Suprapubic skin (tissue), 4 donors: Measurements from ENCODE around the gene REN. TPM values are rescaled to one million over a fixed set of nuclear protein-coding genes. Genes with fewer than 3 reads are reported as not detected.
A peak's percentile ranks its signal among the peaks of the same experiment; 100 is the strongest.

Experiments
- DNase-seq, 2 donors: peaks; one replicate each; pipeline ENCODE4 v3.0.0-alpha.2; 2019; ENCODE audit warnings: low spot score in 2 of 2
- H3K27ac ChIP-seq: fragments of 200-600 bp; sonication (generic); one replicate; pipeline ENCODE4 v1.5.1; 2019
- H3K27me3 ChIP-seq: fragments of 200-600 bp; sonication (generic); one replicate; pipeline ENCODE4 v1.5.1; 2019
- H3K36me3 ChIP-seq: fragments of 200-600 bp; sonication (generic); one replicate; pipeline ENCODE4 v1.5.1; 2019
- H3K4me1 ChIP-seq: fragments of 200-600 bp; sonication (generic); one replicate; pipeline ENCODE4 v1.5.1; 2019
- H3K4me3 ChIP-seq: fragments of 200-600 bp; sonication (generic); one replicate; pipeline ENCODE4 v1.5.1; 2019; ENCODE audit warnings: mild to moderate bottlenecking
- H3K9me3 ChIP-seq: fragments of 200-600 bp; sonication (generic); one replicate; pipeline ENCODE4 v1.5.1; 2019
- CTCF ChIP-seq, 2 donors: fragments of 200-600 bp in 1 of 2; fragments of 450-650 bp in 1 of 2; sonication (generic) in 1 of 2; IDR thresholded peaks; one replicate each; pipeline ENCODE4 v1.5.1; 2016 to 2019; ENCODE audit warnings: antibody characterized with exemption in 2 of 2, mild to moderate bottlenecking in 1 of 2, moderate library complexity in 1 of 2
- EP300 ChIP-seq: sonication (generic); formaldehyde crosslinking; IDR thresholded peaks from one replicate; pipeline ENCODE4 v1.6.1; 2017; ENCODE audit warnings: antibody characterized with exemption
- POLR2A ChIP-seq, 2 donors: fragments of 450-650 bp; IDR thresholded peaks; one replicate each; pipeline ENCODE4 v1.6.1; 2017; ENCODE audit warnings: antibody characterized with exemption in 2 of 2, mild to moderate bottlenecking in 2 of 2, moderate library complexity in 2 of 2
- POLR2AphosphoS5 ChIP-seq, 3 donors: sonication (generic); formaldehyde crosslinking; IDR thresholded peaks; one replicate each; pipeline ENCODE4 v1.6.1; 2017; ENCODE audit warnings: antibody characterized with exemption in 3 of 3
- WGBS: methylation state at CpG from one replicate; pipeline ENCODE4 v1.1.5; 2018; 5-methylcytosine and 5-hydroxymethylcytosine counted together
- total RNA-seq, 4 donors: library from RNA; depleted of rRNA; stranded (reverse); fragments of >200 nt; gene quantifications; one replicate each; pipeline ENCODE4 v1.1.0, GENCODE V29; 2016

The REN gene
- total RNA-seq, 4 donors from 2014 or later, result 0.44 TPM; not detected in 3

GRCh38 chr1:204161609-204162493 lies 4.3 kb downstream of the REN start:
- DNase-seq, result no peak
- Histone ChIP-seq H3K4me1 (peaks cover 8% of the 10 kb centered on the region), H3K36me3 (no peaks in the 10 kb centered on the region), H3K27me3 (no peaks in the 10 kb centered on the region), H3K27ac (no peak overlapping the region), H3K9me3 (no peaks in the 10 kb centered on the region), H3K4me3 (no peak overlapping the region)
- 48% methylated on average over 12 of the region's 14 CpGs for WGBS
- TF ChIP-seq POLR2AphosphoS5 (IDR thresholded peaks at IDR 0.05) (no peak), POLR2A (IDR thresholded peaks at IDR 0.05) (no peak), CTCF (IDR thresholded peaks at IDR 0.05) (no peak), EP300 (no peak)

GRCh38 chr1:204157962-204158361 lies 8.2 kb downstream of the REN start:
- Histone ChIP-seq H3K4me3 (no peak overlapping the region), H3K36me3 (no peaks in the 10 kb centered on the region), H3K27ac (no peak overlapping the region), H3K4me1 (peaks cover 22% of the 10 kb centered on the region), H3K9me3 (no peaks in the 10 kb centered on the region), H3K27me3 (no peaks in the 10 kb centered on the region)
- TF ChIP-seq POLR2A (IDR thresholded peaks at IDR 0.05) (no peak), EP300 (no peak), CTCF (IDR thresholded peaks at IDR 0.05) (no peak), POLR2AphosphoS5 (IDR thresholded peaks at IDR 0.05) (no peak)
- WGBS, result 69% methylated on average over 6 of the region's 6 CpGs
- no peak for DNase-seq

GRCh38 chr1:204155881-204156280 lies 10.3 kb downstream of the REN start:
- H3K4me3 ChIP-seq, result no peak overlapping the region
- no peak overlapping the region for H3K27ac ChIP-seq
- DNase-seq, result no peak
- H3K4me1 ChIP-seq, result peaks cover 32% of the 10 kb centered on the region
- no peaks in the 10 kb centered on the region for H3K36me3 ChIP-seq
- WGBS, result 92% methylated on average over 8 of the region's 10 CpGs
- no peak for TF ChIP-seq EP300
- H3K9me3 ChIP-seq, result no peaks in the 10 kb centered on the region
- no peaks in the 10 kb centered on the region for H3K27me3 ChIP-seq

GRCh38 chr1:204154568-204155255 lies 11.4 kb downstream of the REN start:
- TF ChIP-seq CTCF (IDR thresholded peaks at IDR 0.05) (no peak), EP300 (no peak), POLR2AphosphoS5 (IDR thresholded peaks at IDR 0.05) (no peak), POLR2A (IDR thresholded peaks at IDR 0.05) (no peak)

GRCh38 chr1:204153667-204154066 lies 12.5 kb downstream of the REN start:
- no peak for TF ChIP-seq POLR2A (IDR thresholded peaks at IDR 0.05)
- no peak for TF ChIP-seq EP300
- no peak for TF ChIP-seq CTCF (IDR thresholded peaks at IDR 0.05)
- no peak for TF ChIP-seq POLR2AphosphoS5 (IDR thresholded peaks at IDR 0.05)
- Histone ChIP-seq H3K9me3 (no peaks in the 10 kb centered on the region), H3K36me3 (no peaks in the 10 kb centered on the region), H3K4me3 (no peak overlapping the region), H3K27me3 (no peaks in the 10 kb centered on the region), H3K4me1 (peaks cover 54% of the 10 kb centered on the region), H3K27ac (no peak overlapping the region)
- 82% methylated on average over 5 of the region's 5 CpGs for WGBS
- DNase-seq, result no peak

More at GRCh38 chr1:204154568-204155255, 11.4 kb downstream of the REN start:
- Histone ChIP-seq H3K4me1 (peaks cover 43% of the 10 kb centered on the region), H3K27ac (peak overlapping the region; percentile 35), H3K36me3 (no peaks in the 10 kb centered on the region), H3K27me3 (no peaks in the 10 kb centered on the region), H3K9me3 (no peaks in the 10 kb centered on the region), H3K4me3 (no peak overlapping the region)
- DNase-seq, result no peak
- WGBS, result 68% methylated on average over 12 of the region's 15 CpGs
